Activated naive CD4-positive, alpha-beta T cell treated with anti-CD3 and anti-CD28 coated beads, Interleukin-2, amount 10 ng/mL, durations not matched to agents 7 days and 5 days (primary cell): ENCODE results near the gene SOAT1.
"Not testable (repeated sequence)": the region's sequence is repeated elsewhere in the genome, so short reads cannot be mapped to it uniquely, and the experiment has no call there.

Source experiments
- CTCF ChIA-PET: fragments of 350-600 bp; sonication (Branson Sonifier 250); formaldehyde crosslinking; loops from one replicate; lab custom pipeline; 2021; ENCODE audit warnings: antibody characterized with exemption; lab: Charles Lee
- DNase-seq: peaks from one replicate; pipeline ENCODE4 v3.0.0-alpha.2; 2020
- H3K27ac Mint-ChIP-seq: one replicate; pipeline ENCODE4 v1.8.0; 2021; ENCODE audit warnings: mild to moderate bottlenecking, moderate library complexity, mixed read lengths
- H3K27me3 Mint-ChIP-seq: one replicate; pipeline ENCODE4 v1.8.0; 2021; ENCODE audit warnings: mild to moderate bottlenecking, mixed read lengths
- H3K36me3 Mint-ChIP-seq: one replicate; pipeline ENCODE4 v1.8.0; 2021; ENCODE audit warnings: mixed read lengths
- H3K4me1 Mint-ChIP-seq: one replicate; pipeline ENCODE4 v1.8.0; 2021; ENCODE audit warnings: mixed read lengths
- H3K4me3 Mint-ChIP-seq: one replicate; pipeline ENCODE4 v1.8.0; 2021; ENCODE audit warnings: mild to moderate bottlenecking, moderate library complexity, mixed read lengths
- H3K9me3 Mint-ChIP-seq: one replicate; pipeline ENCODE4 v1.8.0; 2021; ENCODE audit warnings: mixed read lengths

Gene SOAT1

GRCh38 chr1:179342740-179343404 lies 49.3 kb downstream of the SOAT1 start:
- Mint-ChIP-seq H3K4me3 (no peak overlapping the region), H3K9me3 (no peaks in the 10 kb centered on the region), H3K4me1 (peaks cover 3% of the 10 kb centered on the region), H3K27me3 (no peaks in the 10 kb centered on the region), H3K36me3 (peaks cover 53% of the 10 kb centered on the region), H3K27ac (no peak overlapping the region)
- CTCF ChIA-PET = no interaction called here
- no peak for DNase-seq

DNA sequence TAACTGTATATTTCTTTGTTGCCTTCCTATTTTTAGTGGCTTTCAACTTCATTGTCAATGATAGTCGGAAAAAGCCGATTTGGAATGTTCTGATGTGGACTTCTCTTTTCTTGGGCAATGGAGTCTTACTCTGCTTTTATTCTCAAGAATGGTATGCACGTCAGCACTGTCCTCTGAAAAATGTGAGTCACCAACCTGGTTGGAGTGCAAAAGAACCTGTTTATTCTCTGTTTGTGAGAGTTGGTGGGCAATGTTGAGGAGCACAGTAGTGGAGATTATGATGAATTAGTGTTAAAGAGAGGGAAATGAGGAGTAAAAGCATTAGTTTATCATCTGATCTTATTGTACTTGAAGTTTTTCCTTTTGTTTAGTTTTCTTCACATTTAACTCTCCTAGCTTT lies 57.7 kb downstream of the SOAT1 start:
- H3K9me3 Mint-ChIP-seq = no peaks in the 10 kb centered on the region
- peaks cover 45% of the 10 kb centered on the region for H3K36me3 Mint-ChIP-seq
- no peak for DNase-seq
- H3K4me1 Mint-ChIP-seq = no peaks in the 10 kb centered on the region
- H3K4me3 Mint-ChIP-seq = no peak overlapping the region
- CTCF ChIA-PET = interaction anchor here (1.0 kb wide), 1 partner anchor 100 kb away, joined by 3 read pairs; no protein-coding TSS in a partner anchor
- H3K27ac Mint-ChIP-seq = no peak overlapping the region
- H3K27me3 Mint-ChIP-seq = no peaks in the 10 kb centered on the region

- Mint-ChIP-seq H3K27me3 (no peaks in the 10 kb centered on the region), H3K27ac (no peak overlapping the region), H3K4me3 (no peak overlapping the region), H3K36me3 (peaks cover 45% of the 10 kb centered on the region), H3K9me3 (no peaks in the 10 kb centered on the region), H3K4me1 (no peaks in the 10 kb centered on the region)
- CTCF ChIA-PET = interaction anchor here (1.4 kb wide), 1 partner anchor 58 kb away, joined by 3 read pairs; no protein-coding TSS in a partner anchor
- no peak for DNase-seq
These were observed 58.6 kb downstream of the SOAT1 start for GRCh38 chr1:179352236-179352635.

- CTCF ChIA-PET = no interaction called here
- Mint-ChIP-seq H3K27me3 (no peaks in the 10 kb centered on the region), H3K27ac (no peak overlapping the region), H3K4me3 (no peak overlapping the region), H3K9me3 (no peaks in the 10 kb centered on the region), H3K4me1 (no peaks in the 10 kb centered on the region), H3K36me3 (peaks cover 37% of the 10 kb centered on the region)
- DNase-seq = no peak
These were observed 59.9 kb downstream of the SOAT1 start for GRCh38 chr1:179353546-179353945.

GRCh38 chr1:179361631-179362030 lies 68.0 kb downstream of the SOAT1 start:
- H3K27ac Mint-ChIP-seq, H3K9me3 Mint-ChIP-seq, DNase-seq, H3K27me3 Mint-ChIP-seq, H3K4me3 Mint-ChIP-seq, H3K36me3 Mint-ChIP-seq, CTCF ChIA-PET: not testable (repeated sequence)
- H3K4me1 Mint-ChIP-seq = peaks cover 13% of the 10 kb centered on the region

DNA sequence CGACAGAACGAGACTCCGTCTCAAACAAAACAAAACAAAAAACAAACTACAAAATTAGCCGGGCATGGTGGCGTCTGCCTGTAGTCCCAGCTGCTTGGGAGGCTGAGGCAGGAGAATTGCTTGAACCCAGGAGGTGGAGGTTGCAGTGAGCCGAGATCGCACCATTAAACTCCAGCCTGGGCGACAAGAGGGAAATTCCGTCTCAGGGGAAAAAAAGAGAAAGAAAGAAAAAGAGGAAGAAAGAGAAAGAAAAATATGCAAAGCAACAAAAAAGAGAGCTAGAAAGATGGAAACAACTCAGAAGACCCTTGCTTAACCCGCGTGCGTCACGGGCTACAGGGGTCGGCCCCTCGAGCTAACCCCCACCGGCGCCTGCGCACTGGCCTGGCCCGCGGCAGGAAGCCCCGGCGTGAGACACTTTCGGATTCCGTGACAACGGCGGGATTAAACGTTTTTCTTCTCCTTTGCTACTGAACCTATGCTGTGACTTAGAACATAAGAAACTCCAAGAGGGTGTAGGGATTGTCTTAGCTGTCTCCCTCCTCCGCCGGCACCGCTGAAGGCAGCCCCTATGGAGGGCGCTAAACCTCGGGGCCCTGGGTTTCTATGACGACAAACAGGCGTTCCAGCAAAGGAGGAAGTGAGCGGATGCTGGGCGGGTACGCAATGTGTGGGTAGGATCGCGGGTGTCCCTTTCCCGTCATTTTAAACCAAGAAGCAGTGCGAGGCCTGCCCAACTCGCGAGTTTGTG lies 71.9 kb downstream of the SOAT1 start, which contains the start of gene AXDND1:
TSS of gene AXDND1 (plus strand) at position 630 of the 751 bp plus-strand sequence. CDS start 539 bp downstream, outside the sequence.
- CTCF ChIA-PET = interaction anchor here (0.9 to 1.4 kb wide), 3 partner anchors 71 to 287 kb away, joined by 3 to 5 read pairs (median 3); no protein-coding TSS in a partner anchor
- no peaks in the 10 kb centered on the region for H3K36me3 Mint-ChIP-seq
- peaks cover 4% of the 10 kb centered on the region for H3K27me3 Mint-ChIP-seq
- peak within 1 kb of the TSS; percentile 83 for H3K4me3 Mint-ChIP-seq
- peak; percentile 93 for DNase-seq
- H3K4me1 Mint-ChIP-seq = peaks cover 23% of the 10 kb centered on the region
- no peaks in the 10 kb centered on the region for H3K9me3 Mint-ChIP-seq
- H3K27ac Mint-ChIP-seq = peak within 1 kb of the TSS; percentile 100

- Mint-ChIP-seq H3K4me1 (peaks cover 23% of the 10 kb centered on the region), H3K27me3 (peaks cover 4% of the 10 kb centered on the region), H3K4me3 (peak overlapping the region; percentile 83), H3K36me3 (no peaks in the 10 kb centered on the region), H3K9me3 (no peaks in the 10 kb centered on the region), H3K27ac (peak overlapping the region; percentile 100)
- CTCF ChIA-PET = interaction anchor here (0.9 to 1.6 kb wide), 4 partner anchors 72 to 288 kb away, joined by 3 to 5 read pairs (median 4); no protein-coding TSS in a partner anchor
- DNase-seq = no peak
These were observed 72.7 kb downstream of the SOAT1 start for GRCh38 chr1:179366093-179366800.

- H3K4me3 Mint-ChIP-seq = no peak overlapping the region
These were observed 76.2 kb downstream of the SOAT1 start for GRCh38 chr1:179369751-179370341.

DNA sequence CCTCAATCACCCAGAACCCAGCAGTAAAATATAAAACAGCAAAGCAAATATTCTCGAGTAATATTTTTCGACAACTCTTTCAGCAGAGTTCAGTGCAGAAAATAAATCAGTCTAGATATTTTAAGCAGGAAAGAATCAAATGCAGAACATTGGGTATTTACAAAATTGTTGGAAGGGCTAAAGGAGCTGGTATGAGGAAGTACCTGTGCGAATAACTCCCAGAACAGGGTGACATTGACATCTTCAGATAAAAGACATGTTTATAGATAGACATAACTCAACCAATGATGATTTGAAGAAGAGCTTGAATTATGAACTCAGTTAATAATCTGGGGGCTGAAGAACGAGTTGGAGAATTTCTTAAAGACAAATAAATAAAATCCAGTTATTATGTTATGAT lies 78.6 kb downstream of the SOAT1 start:
- Mint-ChIP-seq H3K4me1 (peaks cover 13% of the 10 kb centered on the region), H3K9me3 (no peaks in the 10 kb centered on the region), H3K27ac (no peak overlapping the region), H3K36me3 (no peaks in the 10 kb centered on the region), H3K27me3 (no peaks in the 10 kb centered on the region), H3K4me3 (no peak overlapping the region)
- CTCF ChIA-PET = interaction anchor here (0.7 to 1.1 kb wide), 2 partner anchors 190 to 841 kb away, joined by 3 read pairs; no protein-coding TSS in a partner anchor
- no peak for DNase-seq

More at GRCh38 chr1:179369751-179370341, 76.2 kb downstream of the SOAT1 start:
- H3K4me1 Mint-ChIP-seq = peaks cover 26% of the 10 kb centered on the region
- no peaks in the 10 kb centered on the region for H3K9me3 Mint-ChIP-seq
- DNase-seq = peak; percentile 36
- peaks cover 4% of the 10 kb centered on the region for H3K27me3 Mint-ChIP-seq
- H3K27ac Mint-ChIP-seq = no peak overlapping the region
- no peaks in the 10 kb centered on the region for H3K36me3 Mint-ChIP-seq
- CTCF ChIA-PET = interaction anchor here (0.5 to 4.9 kb wide), 14 partner anchors 14 to 1070 kb away, joined by 3 to 30 read pairs (median 4); partner anchors contain the start of gene TOR3A

GRCh38 chr1:179376223-179376622 lies 82.6 kb downstream of the SOAT1 start:
- CTCF ChIA-PET = no interaction called here
- no peak overlapping the region for H3K27ac Mint-ChIP-seq
- H3K9me3 Mint-ChIP-seq = no peaks in the 10 kb centered on the region
- no peaks in the 10 kb centered on the region for H3K27me3 Mint-ChIP-seq
- peaks cover 3% of the 10 kb centered on the region for H3K4me1 Mint-ChIP-seq
- H3K4me3 Mint-ChIP-seq = no peak overlapping the region
- no peaks in the 10 kb centered on the region for H3K36me3 Mint-ChIP-seq
- DNase-seq = no peak

- H3K27me3 Mint-ChIP-seq = no peaks in the 10 kb centered on the region
- no peak for DNase-seq
- no peaks in the 10 kb centered on the region for H3K4me1 Mint-ChIP-seq
- no peaks in the 10 kb centered on the region for H3K9me3 Mint-ChIP-seq
- CTCF ChIA-PET = no interaction called here
- no peak overlapping the region for H3K4me3 Mint-ChIP-seq
- H3K27ac Mint-ChIP-seq = no peak overlapping the region
- H3K36me3 Mint-ChIP-seq = no peaks in the 10 kb centered on the region
These were observed 86.7 kb downstream of the SOAT1 start for GRCh38 chr1:179380299-179380698.

DNA sequence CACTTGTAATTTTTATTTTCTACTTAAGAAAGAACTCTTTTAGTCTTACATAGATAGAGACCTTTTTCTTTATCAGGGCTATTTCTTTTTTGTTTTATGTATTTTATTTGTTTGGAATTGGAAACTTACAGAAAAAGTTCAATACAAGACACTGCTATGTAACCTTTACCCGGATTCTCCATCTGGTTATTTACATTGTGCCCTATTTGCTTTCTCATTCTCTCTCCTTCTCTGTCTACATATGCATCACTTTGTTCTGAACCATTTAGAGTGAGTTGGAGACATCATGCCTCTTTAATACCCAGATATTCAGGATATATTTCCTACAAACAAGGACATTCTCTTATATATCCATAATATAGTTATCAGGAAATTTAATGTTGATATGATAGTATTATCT lies 90.4 kb downstream of the SOAT1 start:
- Mint-ChIP-seq H3K27me3 (no peaks in the 10 kb centered on the region), H3K27ac (no peak overlapping the region)
- CTCF ChIA-PET = no interaction called here

GRCh38 chr1:179385510-179385909 lies 91.9 kb downstream of the SOAT1 start:
- Mint-ChIP-seq H3K4me3 (no peak overlapping the region), H3K36me3 (no peaks in the 10 kb centered on the region), H3K27ac (no peak overlapping the region), H3K9me3 (no peaks in the 10 kb centered on the region), H3K27me3 (no peaks in the 10 kb centered on the region), H3K4me1 (no peaks in the 10 kb centered on the region)
- no peak for DNase-seq
- CTCF ChIA-PET = no interaction called here

More for the DNA sequence above, 90.4 kb downstream of the SOAT1 start:
- Mint-ChIP-seq H3K9me3 (no peaks in the 10 kb centered on the region), H3K36me3 (no peaks in the 10 kb centered on the region), H3K4me1 (no peaks in the 10 kb centered on the region), H3K4me3 (no peak overlapping the region)
- no peak for DNase-seq

GRCh38 chr1:179393721-179394120 lies 100.1 kb downstream of the SOAT1 start:
- DNase-seq = no peak
- no peak overlapping the region for H3K4me3 Mint-ChIP-seq
- H3K4me1 Mint-ChIP-seq = no peaks in the 10 kb centered on the region
- H3K27me3 Mint-ChIP-seq = no peaks in the 10 kb centered on the region
- H3K36me3 Mint-ChIP-seq = no peaks in the 10 kb centered on the region
- peaks cover 19% of the 10 kb centered on the region for H3K9me3 Mint-ChIP-seq
- H3K27ac Mint-ChIP-seq = no peak overlapping the region
- CTCF ChIA-PET = no interaction called here
